ENCODE measurements around the gene TMEM47. TPM values are rescaled to one million over a fixed set of nuclear protein-coding genes. Genes with fewer than 3 reads are reported as not detected.

Gene TMEM47
- polyA plus RNA-seq (ENCODE audit: low read depth in 6 of 6) = not detected

DNA sequence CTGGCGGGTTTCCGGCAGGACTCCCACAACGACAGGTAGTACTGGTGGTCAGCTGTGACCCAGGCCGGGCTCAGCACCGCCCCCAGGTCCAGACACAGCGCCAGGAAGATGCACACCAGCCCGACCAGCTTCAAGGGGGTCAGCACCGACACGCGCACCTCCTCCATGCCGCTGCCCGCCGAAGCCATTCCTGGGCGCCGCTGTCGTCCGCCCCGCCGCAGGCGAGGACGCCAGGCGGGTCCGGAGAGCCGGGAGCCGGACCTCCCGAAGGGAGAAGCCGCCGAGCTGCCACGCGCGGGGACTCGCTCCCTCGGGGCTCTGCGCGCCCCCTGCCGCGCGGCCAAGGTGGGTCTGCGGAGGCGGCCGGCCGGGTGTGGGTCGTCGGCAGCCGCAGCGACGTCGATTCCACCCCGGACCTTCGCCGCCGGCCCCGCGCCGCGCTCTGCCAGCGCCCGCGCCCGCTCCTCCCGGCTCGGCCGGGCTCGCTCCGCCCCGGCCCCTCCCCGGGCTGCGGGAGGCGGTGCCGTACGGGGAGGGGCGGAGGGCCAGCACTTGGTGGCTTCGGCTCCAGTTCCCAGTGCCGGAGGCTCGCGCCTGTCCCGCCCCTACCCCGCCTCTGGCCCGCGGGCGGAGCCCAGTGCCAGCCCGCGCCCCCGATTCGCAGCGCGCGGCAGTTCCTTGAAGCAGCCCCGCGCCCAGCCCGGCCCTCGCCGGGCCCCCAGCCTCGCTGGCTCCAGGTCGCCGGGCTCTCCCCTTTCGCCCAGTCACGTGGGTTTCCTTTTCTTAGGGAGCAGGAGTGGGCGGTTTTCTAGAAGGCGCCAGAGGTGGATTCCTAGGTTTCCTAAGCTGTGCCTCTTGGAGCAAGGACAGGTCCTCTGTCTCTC lies at the start of gene TMEM47:
TSS of gene TMEM47 (minus strand) at position 444 of the 884 bp plus-strand sequence. CDS start at position 188, 256 bp downstream.
- Mint-ChIP-seq H3K27ac (peak within 1 kb of the TSS in 2 of 6 donors; percentile 33 to 42), H3K36me3 (peaks cover 5 to 13% of the 10 kb centered on the region in 2 donors), H3K27me3 (peaks cover 5 to 34% (median 27%) of the 10 kb centered on the region in 3 donors), H3K4me1 (peaks cover 7 to 14% (median 10%) of the 10 kb centered on the region in 3 donors), H3K9me3 (peaks cover 0 to 16% (median 6%) of the 10 kb centered on the region in 7 donors), H3K4me3 (peak within 1 kb of the TSS in 4 of 8 donors; percentile 12 to 51 (median 46))
- DNase-seq = no peak
- ATAC-seq (ENCODE audit: low read depth in 2 of 2) = no peak

DNA sequence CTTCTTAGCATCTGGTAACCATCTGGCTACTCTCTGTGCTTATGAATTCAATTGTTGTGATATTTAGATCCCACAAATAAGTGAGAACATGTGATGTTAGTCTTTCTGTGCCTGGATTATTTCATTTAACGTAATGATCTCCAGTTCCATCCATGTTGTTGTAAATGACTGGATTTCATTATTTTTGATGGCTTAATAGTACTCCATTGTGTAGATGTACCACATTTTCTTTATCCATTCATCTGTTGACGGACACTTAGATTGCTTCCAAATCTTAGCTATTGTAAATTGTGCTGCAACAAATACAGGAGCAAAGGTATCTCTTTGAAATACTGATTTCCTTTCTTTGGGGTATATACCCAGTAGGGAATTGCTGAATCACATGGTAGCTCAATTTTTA lies 30.0 kb upstream of the TMEM47 start:
- Mint-ChIP-seq H3K4me1 (no peaks in the 10 kb centered on the region), H3K27me3 (no peaks in the 10 kb centered on the region), H3K27ac (no peak overlapping the region), H3K4me3 (no peak overlapping the region), H3K36me3 (no peaks in the 10 kb centered on the region), H3K9me3 (peaks cover 2 to 59% (median 13%) of the 10 kb centered on the region in 7 donors)
- no peak for ATAC-seq (ENCODE audit: low read depth in 2 of 2)
- DNase-seq = no peak

DNA sequence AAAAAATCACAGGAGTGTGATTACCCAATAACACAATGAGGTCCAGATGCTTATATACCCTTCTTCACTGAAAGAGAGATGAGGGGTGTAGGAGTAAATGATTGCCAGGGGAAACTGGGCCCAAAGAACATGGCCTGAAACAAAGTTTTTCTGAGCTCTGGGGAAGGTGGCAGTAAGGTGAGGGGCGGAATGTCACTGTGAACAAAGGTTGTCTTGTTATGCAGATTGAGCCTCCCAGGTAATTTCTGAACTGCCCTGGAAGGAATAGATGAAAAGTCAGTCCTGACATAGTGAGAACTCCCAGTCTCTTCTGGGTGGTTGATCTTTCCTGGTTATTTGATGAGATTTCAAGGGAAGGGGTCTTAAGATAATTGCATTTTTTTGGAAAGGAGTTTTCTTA lies 2.5 kb upstream of the TMEM47 start:
- peaks cover 0 to 13% (median 7%) of the 10 kb centered on the region in 7 donors for H3K9me3 Mint-ChIP-seq
- H3K27me3 Mint-ChIP-seq = peaks cover 5 to 28% (median 23%) of the 10 kb centered on the region in 3 donors
- H3K36me3 Mint-ChIP-seq = peaks cover 5 to 13% of the 10 kb centered on the region in 2 donors
- no peak overlapping the region for H3K27ac Mint-ChIP-seq
- ATAC-seq (ENCODE audit: low read depth in 2 of 2) = no peak
- H3K4me1 Mint-ChIP-seq = peaks cover 7 to 14% (median 10%) of the 10 kb centered on the region in 3 donors
- H3K4me3 Mint-ChIP-seq = no peak overlapping the region
- no peak for DNase-seq

DNA sequence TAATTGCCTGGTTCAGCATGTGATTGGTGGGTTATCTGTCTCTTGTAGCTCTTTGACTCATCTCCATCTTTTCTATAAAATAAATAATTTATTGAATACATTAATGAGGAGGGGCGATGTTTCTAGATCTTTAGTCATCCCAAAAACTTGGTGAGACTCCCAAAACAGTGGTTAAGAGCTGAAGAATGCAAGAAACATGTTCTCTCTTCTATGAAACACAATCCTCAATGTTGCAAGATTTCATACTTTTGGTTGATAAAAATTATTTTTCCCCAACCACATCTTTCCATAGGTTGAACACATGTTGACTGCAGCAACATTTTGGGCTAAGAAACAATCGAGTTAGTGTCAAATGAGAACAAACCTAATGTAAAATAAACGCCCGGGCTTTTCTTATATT lies 1.2 kb upstream of the TMEM47 start:
- Mint-ChIP-seq H3K27ac (no peak overlapping the region), H3K27me3 (peaks cover 5 to 34% (median 27%) of the 10 kb centered on the region in 3 donors), H3K4me1 (peaks cover 7 to 14% (median 10%) of the 10 kb centered on the region in 3 donors), H3K4me3 (no peak overlapping the region), H3K9me3 (peaks cover 0 to 16% (median 7%) of the 10 kb centered on the region in 7 donors), H3K36me3 (peaks cover 5 to 13% of the 10 kb centered on the region in 2 donors)
- no peak for DNase-seq
- no peak for ATAC-seq (ENCODE audit: low read depth in 2 of 2)

DNA sequence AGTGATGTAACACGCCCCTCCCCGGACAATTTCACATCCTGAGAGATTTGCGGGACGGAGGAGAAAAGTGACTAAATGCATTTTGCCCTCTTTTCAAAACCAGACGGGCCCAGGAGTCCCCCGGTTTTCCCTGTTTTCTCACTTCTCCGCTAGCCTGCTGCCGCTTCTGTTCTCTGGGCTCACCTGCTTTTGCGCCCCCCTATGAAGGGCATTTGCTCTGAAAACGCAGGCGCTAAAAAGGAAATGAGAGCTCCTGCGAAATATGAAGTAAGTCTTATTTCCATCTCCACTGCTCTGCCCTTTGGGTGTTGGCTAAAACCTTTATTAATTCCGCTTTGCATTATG lies 613 bp upstream of the TMEM47 start:
- ATAC-seq (ENCODE audit: low read depth in 2 of 2) (no peak), DNase-seq (no peak)
- H3K36me3 Mint-ChIP-seq = peaks cover 5 to 13% of the 10 kb centered on the region in 2 donors
- peaks cover 5 to 34% (median 27%) of the 10 kb centered on the region in 3 donors for H3K27me3 Mint-ChIP-seq
- peaks cover 0 to 16% (median 7%) of the 10 kb centered on the region in 7 donors for H3K9me3 Mint-ChIP-seq
- peak overlapping the region in 2 of 6 donors; percentile 33 to 42 for H3K27ac Mint-ChIP-seq
- peaks cover 7 to 14% (median 10%) of the 10 kb centered on the region in 3 donors for H3K4me1 Mint-ChIP-seq
- H3K4me3 Mint-ChIP-seq = peak overlapping the region in 3 of 8 donors; percentile 42 to 51 (median 51)

DNA sequence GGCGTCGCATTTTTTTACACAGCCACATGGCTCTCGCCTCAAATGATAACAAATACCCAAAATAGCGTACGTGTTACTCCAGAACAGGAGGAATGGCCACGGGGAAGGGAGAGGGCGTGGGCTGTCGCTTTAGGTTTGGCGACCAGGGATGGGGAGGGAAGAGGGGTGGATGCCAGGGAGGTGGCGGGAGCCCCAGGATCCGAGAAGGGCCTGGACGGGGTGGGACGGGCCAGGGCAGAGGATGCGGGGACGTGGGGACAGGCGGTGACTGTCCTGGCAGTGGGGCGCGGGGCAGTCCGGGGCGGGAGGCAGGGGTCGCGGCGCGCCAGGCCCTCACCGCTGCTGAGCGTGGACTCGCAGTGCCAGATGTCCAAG lies 631 bp downstream of the TMEM47 start:
- Mint-ChIP-seq H3K9me3 (peaks cover 0 to 16% (median 6%) of the 10 kb centered on the region in 7 donors), H3K4me3 (peak overlapping the region in 2 of 8 donors; percentile 12 to 32), H3K36me3 (peaks cover 5 to 13% of the 10 kb centered on the region in 2 donors), H3K27ac (no peak overlapping the region), H3K27me3 (peaks cover 5 to 34% (median 27%) of the 10 kb centered on the region in 3 donors), H3K4me1 (peaks cover 7 to 14% (median 10%) of the 10 kb centered on the region in 3 donors)
- no peak for ATAC-seq (ENCODE audit: low read depth in 2 of 2)
- no peak for DNase-seq

DNA sequence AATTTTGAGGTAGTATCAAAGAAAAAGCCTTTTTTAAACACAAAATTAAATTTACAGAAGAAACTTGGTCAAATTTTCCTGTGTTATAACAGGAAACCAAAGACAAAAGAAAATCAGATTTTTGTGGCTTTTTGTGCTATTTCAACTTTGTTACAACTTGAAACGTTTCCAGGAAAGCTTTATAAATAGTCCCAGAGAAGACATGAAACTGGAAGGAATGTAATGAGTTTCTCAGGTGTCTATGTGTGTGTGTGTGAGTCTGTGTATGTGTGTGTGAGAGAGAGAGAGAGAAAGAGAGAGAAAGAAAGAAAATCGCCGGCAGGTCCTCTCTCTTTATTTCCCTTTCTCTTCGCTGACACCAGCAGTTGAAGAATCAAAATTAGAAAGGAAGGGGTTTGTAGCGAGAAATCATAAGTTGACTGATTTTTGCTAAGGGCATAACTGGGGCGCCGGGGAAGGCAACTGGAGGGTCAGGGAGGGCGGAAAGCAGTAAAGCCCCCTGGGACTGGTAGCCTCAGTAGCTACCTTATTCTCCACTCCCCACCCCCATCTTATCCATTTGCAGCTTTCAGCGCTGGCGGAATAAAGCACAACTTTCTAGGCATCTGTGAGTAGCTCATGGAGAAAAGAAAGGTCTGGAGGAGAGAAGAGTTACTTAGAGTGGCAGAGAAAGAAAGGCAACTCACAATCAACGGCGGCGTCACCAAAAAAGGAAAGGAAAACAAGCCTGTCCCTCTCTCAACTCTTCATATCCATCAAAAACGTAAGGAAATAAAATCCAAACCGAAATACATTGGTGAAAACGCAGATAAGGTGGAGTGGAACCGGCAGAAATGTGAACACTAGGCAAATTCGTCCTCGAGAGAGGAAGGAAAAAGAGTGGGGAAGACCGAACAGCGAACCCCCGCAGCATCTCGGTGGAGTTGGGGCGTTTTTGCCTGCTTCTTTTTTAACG lies 1.3 kb downstream of the TMEM47 start:
- H3K36me3 Mint-ChIP-seq = peaks cover 5 to 13% of the 10 kb centered on the region in 2 donors
- peaks cover 0 to 16% (median 6%) of the 10 kb centered on the region in 7 donors for H3K9me3 Mint-ChIP-seq
- ATAC-seq (ENCODE audit: low read depth in 2 of 2) (no peak), DNase-seq (no peak)
- no peak overlapping the region for H3K27ac Mint-ChIP-seq
- peaks cover 5 to 34% (median 27%) of the 10 kb centered on the region in 3 donors for H3K27me3 Mint-ChIP-seq
- H3K4me1 Mint-ChIP-seq = peaks cover 7 to 14% (median 10%) of the 10 kb centered on the region in 3 donors
- H3K4me3 Mint-ChIP-seq = peak overlapping the region in 5 of 8 donors; percentile 12 to 40 (median 32)

DNA sequence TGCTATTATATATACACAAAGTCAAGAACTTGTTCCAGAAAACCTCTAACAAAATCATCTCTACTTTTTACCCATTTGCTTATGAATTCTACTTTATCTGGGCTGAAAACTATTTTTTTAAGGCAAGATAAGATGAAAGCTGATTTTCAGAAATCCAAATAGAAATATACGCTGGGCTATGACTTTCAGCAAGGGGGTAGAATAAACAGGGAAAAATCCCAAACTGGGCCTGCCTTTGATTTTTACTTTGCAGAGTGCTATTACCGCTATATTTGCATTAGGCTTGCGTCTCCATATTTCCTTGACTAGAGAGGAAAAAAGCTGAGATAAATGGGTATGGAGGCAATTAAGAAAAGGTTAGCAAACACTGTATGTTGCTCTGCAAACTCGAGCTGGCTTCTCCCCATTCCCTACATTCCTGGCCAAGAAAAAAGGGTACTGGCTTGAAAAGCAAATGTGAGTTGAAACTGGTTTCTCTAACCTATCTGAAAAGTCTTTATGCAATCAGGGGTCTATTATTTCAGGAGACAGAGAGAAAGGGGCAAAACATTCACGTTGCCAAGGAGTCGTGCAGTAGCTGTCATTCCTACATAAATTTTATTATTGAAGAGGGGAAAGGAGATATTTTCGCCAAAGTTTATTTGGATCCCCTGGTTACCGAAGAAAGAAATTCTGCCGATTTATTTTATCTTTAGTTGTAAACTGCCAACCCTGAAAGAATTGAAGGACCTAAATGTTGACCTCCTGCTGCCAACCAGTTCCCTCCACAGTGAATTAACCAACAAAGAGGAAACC lies 2.2 kb downstream of the TMEM47 start:
- Mint-ChIP-seq H3K27me3 (peaks cover 5 to 34% (median 25%) of the 10 kb centered on the region in 3 donors), H3K9me3 (peaks cover 0 to 21% (median 6%) of the 10 kb centered on the region in 7 donors), H3K4me3 (no peak overlapping the region), H3K27ac (peak overlapping the region in 1 of 6 donors; percentile 60), H3K4me1 (peaks cover 7 to 14% (median 10%) of the 10 kb centered on the region in 3 donors), H3K36me3 (peaks cover 5 to 13% of the 10 kb centered on the region in 2 donors)
- ATAC-seq (ENCODE audit: low read depth in 2 of 2) (no peak), DNase-seq (no peak)

DNA sequence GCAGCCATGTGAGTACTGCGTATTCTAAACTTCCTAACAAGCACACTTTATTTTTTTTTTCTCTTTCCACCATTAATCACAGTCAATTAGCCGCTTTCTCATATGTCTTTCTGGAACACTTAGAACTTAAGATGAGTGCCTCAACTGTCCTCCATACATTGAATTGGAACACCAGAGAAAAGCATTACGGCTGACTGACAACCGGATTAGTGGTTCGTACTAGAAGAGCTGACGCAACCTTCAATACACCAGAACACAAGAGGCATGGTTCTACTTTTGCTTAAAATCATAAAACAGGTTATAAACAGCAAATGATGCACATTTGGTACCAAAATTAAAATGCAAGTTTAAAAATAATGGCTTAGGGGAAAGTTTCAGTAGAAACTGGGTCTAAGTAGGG lies 3.3 kb downstream of the TMEM47 start:
- Mint-ChIP-seq H3K27ac (no peak overlapping the region), H3K36me3 (peaks cover 5 to 13% of the 10 kb centered on the region in 2 donors), H3K9me3 (peaks cover 0 to 21% (median 8%) of the 10 kb centered on the region in 7 donors), H3K27me3 (peaks cover 5 to 34% (median 19%) of the 10 kb centered on the region in 3 donors), H3K4me3 (no peak overlapping the region), H3K4me1 (peaks cover 7 to 14% (median 10%) of the 10 kb centered on the region in 3 donors)
- DNase-seq (no peak), ATAC-seq (ENCODE audit: low read depth in 2 of 2) (no peak)

DNA sequence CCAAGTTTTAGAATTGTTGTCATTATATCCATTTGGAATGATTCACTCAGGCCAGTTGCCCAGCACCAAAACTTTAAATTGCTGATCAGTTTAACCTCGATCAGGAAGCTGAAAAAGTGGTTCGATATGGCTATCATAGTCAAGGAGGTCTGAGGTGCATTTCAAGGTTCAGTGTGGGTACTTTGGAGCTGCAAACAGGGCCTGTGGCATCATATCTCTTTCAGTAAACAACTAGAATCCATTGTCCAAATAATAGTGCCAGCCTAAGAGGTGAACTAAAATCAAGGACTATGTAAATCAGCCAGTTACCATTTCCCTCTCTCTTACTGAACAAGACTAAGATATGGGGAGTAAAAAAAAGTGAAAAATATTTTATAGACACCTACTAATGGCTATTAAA lies 14.2 kb downstream of the TMEM47 start:
- Mint-ChIP-seq H3K27ac (no peak overlapping the region), H3K27me3 (no peaks in the 10 kb centered on the region), H3K4me3 (no peak overlapping the region), H3K9me3 (peaks cover 0 to under 1% (median 0%) of the 10 kb centered on the region in 7 donors), H3K36me3 (no peaks in the 10 kb centered on the region), H3K4me1 (no peaks in the 10 kb centered on the region)
- ATAC-seq (ENCODE audit: low read depth in 2 of 2) (no peak), DNase-seq (no peak)

DNA sequence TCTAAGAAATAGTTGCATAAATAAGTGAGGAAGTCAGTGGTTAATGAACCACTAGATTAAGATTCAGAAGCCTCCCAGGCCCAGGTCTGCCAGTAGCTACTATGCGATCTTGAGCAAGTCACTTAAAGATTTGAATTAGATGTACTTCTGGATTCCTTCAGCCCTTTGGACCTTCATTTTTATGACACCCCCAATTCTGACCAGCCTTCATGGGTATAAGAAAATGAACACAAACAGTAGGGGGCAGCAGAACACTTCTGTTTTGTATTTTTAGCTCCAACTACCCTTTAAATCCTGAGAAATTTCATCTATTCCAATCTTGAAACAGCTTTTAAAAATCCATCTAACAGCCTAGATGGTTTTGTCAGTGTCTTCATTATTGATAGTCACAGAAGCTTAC lies 19.0 kb downstream of the TMEM47 start:
- Mint-ChIP-seq H3K27ac (no peak overlapping the region), H3K9me3 (peaks cover 0 to 6% (median 0%) of the 10 kb centered on the region in 7 donors), H3K4me3 (no peak overlapping the region), H3K27me3 (no peaks in the 10 kb centered on the region), H3K4me1 (no peaks in the 10 kb centered on the region), H3K36me3 (no peaks in the 10 kb centered on the region)
- ATAC-seq (ENCODE audit: low read depth in 2 of 2) (no peak), DNase-seq (no peak)

DNA sequence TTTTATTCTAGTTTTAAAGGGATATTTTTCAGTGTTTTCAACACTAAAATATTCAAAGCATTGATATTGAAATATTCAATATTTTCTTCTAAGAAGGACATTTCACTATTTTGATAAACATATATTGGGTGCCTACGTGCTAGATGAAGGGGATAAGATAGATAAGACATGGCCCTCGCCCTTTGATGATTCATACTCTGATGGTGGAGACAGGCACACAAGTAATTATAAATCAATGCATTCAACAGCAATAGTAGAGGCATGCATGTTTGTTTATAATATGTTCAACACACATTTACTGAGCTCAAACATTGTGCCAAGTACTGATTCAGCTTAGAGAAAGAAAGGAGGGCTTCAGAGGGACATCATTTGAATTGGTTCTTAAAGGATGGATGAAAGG lies 22.7 kb downstream of the TMEM47 start:
- Mint-ChIP-seq H3K4me1 (no peaks in the 10 kb centered on the region), H3K27ac (no peak overlapping the region), H3K9me3 (peaks cover 0 to 6% (median 0%) of the 10 kb centered on the region in 7 donors), H3K4me3 (no peak overlapping the region), H3K36me3 (no peaks in the 10 kb centered on the region), H3K27me3 (no peaks in the 10 kb centered on the region)
- no peak for DNase-seq
- no peak for ATAC-seq (ENCODE audit: low read depth in 2 of 2)

Measured in naive B cell (primary cell).